Fibroblast of skin of back (primary cell): ENCODE measurements around the gene AGRP.

Source experiments
- DNase-seq: peaks from one replicate; pipeline ENCODE4 v3.0.0-alpha.2; 2013

AGRP gene

DNA sequence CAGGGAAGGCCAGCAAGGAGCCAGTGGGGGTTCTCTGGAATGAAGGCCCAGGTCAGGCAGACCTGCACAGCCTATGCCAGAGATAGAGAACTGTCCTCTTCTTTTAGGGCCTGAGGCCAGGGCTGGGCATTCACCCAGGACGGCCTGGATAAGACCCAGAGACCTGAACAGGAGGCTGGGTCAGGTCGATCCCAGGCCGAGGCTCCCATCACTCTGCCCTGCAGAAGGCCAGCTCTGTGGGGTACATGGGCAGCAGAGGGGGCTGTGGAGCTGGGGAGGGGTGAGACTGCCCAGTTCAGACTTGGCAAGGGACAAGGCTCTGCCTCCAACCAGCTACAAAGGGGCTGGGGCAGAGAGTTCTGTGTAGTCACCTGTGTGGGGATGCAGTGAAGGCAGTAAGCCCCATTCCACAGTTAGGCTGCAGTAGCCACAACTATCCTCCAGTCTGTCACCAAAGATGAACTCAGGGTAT is 37.9 kb downstream of the AGRP start:
- no peak for DNase-seq

DNA sequence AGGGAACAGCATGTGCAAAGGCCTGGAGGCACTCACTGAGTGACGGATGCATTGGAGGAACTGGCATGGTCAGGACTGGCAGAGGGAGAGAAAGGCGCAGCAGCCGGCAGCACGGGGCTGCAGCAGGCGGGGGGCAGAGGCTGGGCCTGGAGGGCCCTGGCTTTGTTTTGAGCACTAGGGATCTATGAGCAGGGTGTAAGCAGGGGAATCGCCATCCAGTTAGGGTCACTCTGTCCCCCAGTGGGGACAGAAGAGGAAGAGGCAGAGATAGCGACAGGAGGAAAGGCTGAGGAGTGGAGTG is 38.3 kb downstream of the AGRP start:
- no peak for DNase-seq

DNA sequence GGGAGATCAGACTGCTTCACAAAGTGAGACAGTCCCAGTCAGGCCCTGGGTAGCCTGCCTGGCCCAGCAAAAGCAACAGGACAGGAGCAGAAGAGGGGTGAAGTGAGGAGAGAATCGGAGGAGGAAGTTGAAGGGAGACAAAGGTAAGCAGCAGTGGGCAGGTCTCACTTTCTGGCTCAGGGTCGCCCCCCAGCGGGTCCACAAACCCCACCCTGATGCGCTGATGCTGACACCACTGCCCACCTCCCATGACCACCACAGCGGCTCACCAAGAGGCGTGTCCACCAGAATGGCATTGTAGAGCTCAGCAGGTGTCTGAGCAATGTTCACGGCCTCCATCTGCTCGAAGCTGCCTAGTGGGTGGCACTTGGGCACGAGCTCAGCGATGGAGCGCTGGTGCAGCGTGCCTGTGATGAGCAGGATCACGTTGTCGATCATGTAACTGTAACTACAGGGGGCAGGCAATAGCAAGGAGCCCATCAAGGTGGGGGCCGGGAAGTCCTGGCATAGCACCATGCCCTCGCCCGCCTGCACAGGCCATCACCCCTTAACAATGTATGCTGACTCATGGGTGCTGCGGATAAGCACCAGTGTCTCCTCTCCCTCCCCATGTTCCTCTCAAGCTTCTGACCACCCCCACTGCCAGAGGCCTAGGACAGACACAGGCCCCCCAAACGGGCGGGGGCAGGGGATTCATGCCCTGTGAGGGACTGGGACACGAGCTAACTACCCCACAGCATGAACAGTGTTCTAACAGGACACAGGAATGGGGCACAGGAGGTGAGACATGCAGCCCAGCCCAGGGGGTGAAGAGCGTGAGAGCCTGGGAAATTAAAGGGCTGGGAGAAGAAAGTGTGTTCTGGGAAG is 38.9 kb downstream of the AGRP start:
- DNase-seq = no peak

DNA sequence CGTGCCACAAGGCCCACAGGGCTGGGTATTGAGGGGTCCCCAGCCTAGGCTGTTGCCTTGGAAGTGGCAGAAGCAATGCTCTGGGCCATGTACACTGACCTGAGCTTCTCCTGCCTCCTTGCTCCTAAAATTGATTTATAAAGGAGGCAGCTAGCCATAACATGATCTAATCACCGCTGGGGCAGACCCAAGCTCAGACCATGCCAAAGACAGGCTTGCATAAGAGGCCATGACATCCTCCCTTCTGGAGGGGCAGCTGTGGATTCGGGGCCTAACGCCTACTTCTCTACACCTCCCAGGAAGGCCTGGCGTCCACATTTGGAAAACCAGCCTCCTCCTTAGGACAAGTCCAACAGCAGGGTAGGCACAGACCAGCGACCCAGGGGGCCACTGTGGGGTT is 40.1 kb downstream of the AGRP start:
- DNase-seq = no peak

DNA sequence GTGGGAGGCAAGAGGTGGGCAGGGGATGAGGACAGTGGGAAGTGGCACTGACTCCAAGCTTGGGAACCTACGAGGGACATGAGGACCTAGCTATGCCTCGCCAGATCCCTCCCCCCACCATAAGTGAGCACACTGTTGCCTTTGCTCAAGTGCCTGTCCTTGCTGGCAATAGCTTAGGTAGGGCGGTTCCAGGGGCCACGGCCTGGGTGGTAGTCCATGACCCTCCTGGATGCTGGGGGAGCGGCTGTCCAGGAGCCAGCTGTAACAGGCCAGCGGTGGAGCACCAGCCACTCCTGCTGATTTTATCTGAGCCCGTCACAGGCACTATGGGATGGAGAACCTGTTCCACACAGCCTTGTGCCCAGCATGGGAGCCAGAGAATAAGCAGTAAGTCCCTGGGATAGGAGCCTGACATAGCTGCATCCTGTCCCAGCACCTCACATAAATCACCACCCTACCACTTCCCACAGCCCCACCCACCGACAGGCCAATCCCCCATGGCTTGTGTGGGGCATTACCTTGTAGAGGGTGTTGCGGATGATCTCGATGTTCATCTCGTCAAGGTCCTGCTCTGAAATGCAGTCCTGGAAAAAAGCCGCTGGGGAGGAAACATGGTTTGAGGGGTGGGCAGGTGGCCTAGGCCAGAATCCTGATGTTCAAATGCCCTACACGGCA is 40.6 kb downstream of the AGRP start:
- DNase-seq = no peak

DNA sequence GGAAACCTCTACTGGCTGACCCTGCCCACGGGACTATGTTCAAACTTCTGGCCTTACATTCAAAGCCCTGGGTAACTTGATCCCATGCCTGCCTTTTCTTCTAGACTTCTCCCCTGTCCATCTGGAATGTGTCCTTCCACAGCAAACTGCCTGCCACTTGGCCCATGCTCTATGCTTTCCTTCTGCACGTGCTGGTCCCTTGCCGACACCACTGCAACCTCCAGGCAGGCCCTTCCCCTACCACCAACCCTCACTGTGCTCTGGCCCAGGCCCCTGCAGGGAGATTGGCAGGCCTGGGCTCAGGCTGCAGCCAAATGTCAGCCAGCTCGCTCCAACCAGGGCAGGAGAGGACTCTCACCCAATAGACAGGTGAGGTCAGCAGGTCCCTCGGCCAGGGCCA is 41.4 kb downstream of the AGRP start:
- no peak for DNase-seq

DNA sequence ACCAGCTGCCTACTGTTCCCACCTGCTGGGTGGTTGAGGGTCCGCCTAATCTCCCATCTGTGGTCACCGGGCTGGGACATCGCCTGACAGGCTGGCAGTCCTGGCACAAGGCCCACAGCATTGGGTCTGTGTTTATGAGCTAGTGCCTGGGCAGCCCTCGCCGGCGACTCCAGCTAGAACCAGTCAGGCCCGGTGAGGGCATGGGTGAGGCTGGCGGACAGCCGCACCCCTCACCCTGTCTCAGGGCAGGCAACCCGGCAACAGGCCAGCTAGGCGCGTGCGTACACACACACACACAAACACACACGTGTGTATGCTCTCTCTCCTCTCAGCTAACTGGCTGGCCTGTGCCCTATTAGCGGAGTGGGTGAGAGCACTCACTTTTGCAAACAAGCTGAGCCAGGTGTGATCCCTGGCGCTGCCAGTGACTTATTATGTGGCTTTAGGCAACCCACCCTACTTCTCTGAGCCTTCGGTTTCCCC is 42.0 kb downstream of the AGRP start:
- DNase-seq = no peak

DNA sequence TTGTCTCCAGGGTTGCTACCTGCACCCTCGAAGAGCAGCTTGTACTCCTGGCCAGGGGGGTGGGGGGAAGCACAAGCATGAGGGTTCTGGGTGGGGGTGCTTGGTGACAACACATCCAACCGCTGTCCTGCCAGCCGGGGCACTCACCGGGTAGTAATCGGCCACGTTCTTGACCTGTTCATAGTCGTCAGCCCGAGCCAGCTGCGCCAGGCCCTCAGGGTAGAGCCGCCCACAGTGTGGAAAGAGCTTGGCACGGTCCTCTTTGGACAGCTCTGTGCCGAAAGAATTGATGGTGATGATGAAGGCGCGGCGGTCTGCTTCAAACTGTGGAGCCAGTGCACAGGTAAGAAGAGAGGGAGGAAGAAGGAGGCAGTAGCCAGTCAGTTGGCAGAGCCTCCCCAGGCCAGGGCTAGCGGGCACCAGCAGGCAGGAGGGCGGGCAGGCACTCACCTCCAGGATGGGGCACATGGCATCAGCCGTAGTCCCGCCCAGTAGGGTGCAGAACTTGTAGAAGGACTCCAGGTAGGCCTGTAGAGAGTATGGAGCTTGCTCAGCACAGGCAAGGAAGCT is 44.4 kb downstream of the AGRP start:
- DNase-seq = no peak

DNA sequence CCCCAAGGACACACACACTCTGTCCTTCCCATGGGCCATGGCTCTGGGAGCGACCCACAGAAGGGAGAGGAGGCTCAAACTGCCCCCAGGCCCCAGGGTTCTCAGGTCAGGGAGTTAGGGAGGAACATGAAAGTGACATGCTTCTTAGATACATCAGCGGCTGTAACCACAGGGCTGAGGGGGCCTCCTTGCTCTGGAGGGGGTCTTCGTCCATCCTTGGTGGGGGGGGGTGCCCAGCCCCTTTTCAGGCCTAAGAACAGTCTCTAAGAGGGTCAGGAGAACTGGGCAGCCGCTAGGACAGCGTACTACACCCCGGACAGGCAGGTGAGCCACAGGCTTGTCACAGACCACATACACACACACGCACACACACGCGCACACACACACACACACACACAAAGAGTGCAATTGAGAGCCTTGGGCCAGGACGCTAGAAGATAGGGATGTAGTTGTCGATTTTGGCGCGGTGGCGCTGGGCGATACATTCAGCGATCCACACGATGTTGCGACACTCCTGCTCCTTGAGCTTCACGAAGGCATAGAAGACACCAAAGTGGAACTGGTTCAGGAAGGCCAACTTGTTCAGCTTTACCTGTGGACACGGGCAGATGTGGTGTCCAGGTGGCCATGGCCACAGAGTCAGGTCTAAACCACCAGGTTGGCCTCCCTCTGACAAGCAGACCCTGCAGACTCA is 45.1 kb downstream of the AGRP start:
- no peak for DNase-seq

DNA sequence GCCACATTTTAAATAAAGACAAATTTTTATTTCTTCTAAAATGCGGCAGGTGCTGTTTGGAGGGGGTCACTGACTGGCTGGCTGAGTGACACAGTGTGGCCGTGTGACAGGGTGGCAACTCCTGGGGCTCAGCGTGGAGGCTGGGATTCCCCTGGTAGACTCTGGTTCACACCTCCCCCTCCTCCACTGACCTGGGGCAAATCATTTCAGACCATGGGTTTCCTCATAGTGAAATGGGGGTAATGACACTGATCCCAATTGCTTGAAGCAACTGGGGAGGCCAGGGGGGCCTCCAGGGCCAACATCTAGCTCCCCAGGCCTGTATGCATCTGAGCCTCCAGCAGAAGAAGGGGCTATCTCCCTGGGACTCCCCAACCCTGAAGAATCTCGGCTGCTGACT is 45.8 kb downstream of the AGRP start:
- DNase-seq = no peak

DNA sequence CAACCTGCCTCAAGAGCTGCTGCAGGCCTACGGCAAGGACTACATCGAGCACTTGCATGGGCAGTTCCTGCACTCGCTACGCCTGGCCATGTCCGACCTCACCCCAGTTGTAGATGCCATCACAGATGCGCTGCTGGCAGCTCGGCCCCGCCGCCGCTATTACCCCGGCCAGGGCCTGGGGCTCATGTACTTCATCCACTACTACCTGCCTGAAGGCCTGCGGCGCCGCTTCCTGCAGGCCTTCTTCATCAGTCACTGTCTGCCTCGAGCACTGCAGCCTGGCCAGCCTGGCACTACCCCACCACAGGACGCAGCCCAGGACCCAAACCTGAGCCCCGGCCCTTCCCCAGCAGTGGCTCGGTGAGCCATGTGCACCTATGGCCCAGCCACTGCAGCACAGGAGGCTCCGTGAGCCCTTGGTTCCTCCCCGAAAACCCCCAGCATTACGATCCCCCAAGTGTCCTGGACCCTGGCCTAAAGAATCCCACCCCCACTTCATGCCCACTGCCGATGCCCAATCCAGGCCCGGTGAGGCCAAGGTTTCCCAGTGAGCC is 46.6 kb downstream of the AGRP start:
- DNase-seq = no peak

DNA sequence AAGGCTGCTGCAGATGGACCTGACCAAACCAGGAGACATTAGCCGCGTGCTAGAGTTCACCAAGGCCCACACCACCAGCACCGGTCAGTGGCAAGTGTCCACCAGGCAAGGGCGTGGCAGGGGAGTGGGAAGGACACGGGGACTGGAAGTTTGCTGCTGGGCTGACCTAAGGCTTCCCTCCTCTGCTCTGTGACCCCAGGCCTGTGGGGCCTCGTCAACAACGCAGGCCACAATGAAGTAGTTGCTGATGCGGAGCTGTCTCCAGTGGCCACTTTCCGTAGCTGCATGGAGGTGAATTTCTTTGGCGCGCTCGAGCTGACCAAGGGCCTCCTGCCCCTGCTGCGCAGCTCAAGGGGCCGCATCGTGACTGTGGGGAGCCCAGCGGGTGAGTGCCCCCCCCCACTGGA is 47.6 kb downstream of the AGRP start:
- DNase-seq = no peak

DNA sequence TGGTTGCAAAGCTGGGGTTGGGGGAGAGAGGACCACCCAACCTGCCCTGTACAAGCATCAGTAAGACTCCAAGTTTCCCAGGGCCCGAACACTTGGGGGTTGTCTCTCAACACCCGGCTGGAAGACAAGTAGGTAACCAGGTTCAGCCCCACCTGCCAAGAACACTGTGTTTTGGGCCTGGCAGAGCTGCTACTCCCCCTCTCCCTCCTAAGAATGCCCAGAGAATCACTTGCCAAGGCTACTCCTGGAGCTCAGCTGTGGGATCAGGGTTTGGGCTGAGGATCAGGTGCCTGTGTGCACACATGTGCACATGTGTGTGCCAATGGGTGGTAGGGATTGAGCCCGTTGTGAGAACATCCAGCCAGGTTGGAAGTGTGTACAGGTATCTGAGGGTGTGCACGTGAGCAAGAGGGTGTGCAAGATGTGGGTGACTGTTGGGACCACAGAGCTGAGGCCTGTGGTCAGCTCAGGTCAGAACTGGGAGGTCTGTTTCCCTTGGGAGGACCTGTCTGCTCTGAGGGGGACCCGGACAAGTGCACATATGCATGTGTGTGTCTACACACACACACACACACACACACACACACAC is 50.1 kb downstream of the AGRP start:
- no peak for DNase-seq
